ENCODE results near the gene PTX4.

The PTX4 gene

GRCh38 chr16:1527836-1528811 is 39.4 kb upstream of the PTX4 start:
- H3K36me3 ChIP-seq (ENCODE audit: insufficient read depth, low read length), result no peaks in the 10 kb centered on the region
- no peaks in the 10 kb centered on the region for H3K9me3 ChIP-seq (ENCODE audit: control insufficient read depth, insufficient read depth, low read length)
- no peak overlapping the region for H3K9ac ChIP-seq (ENCODE audit: low read depth, low read length)
- H3K4me1 ChIP-seq (ENCODE audit: insufficient read depth, low read length), result no peaks in the 10 kb centered on the region

GRCh38 chr16:1526608-1527555 is 38.1 kb upstream of the PTX4 start:
- H3K9me3 ChIP-seq (ENCODE audit: control insufficient read depth, insufficient read depth, low read length), result no peaks in the 10 kb centered on the region
- H3K36me3 ChIP-seq (ENCODE audit: insufficient read depth, low read length), result no peaks in the 10 kb centered on the region
- H3K9ac ChIP-seq (ENCODE audit: low read depth, low read length), result no peak overlapping the region
- no peaks in the 10 kb centered on the region for H3K4me1 ChIP-seq (ENCODE audit: insufficient read depth, low read length)

GRCh38 chr16:1525871-1526607 is 37.3 kb upstream of the PTX4 start:
- Histone ChIP-seq H3K9ac (ENCODE audit: low read depth, low read length) (no peak overlapping the region), H3K4me1 (ENCODE audit: insufficient read depth, low read length) (no peaks in the 10 kb centered on the region), H3K9me3 (ENCODE audit: control insufficient read depth, insufficient read depth, low read length) (no peaks in the 10 kb centered on the region), H3K36me3 (ENCODE audit: insufficient read depth, low read length) (no peaks in the 10 kb centered on the region)

- no peak overlapping the region for H3K9ac ChIP-seq (ENCODE audit: low read depth, low read length)
- no peaks in the 10 kb centered on the region for H3K4me1 ChIP-seq (ENCODE audit: insufficient read depth, low read length)
Measured at GRCh38 chr16:1524366-1524765, 35.6 kb upstream of the PTX4 start.

GRCh38 chr16:1523581-1524245 is 35.0 kb upstream of the PTX4 start:
- no peaks in the 10 kb centered on the region for H3K4me1 ChIP-seq (ENCODE audit: insufficient read depth, low read length)
- H3K36me3 ChIP-seq (ENCODE audit: insufficient read depth, low read length), result no peaks in the 10 kb centered on the region
- H3K9me3 ChIP-seq (ENCODE audit: control insufficient read depth, insufficient read depth, low read length), result no peaks in the 10 kb centered on the region
- H3K9ac ChIP-seq (ENCODE audit: low read depth, low read length), result no peak overlapping the region

More at GRCh38 chr16:1524366-1524765, 35.6 kb upstream of the PTX4 start:
- no peaks in the 10 kb centered on the region for H3K36me3 ChIP-seq (ENCODE audit: insufficient read depth, low read length)
- no peaks in the 10 kb centered on the region for H3K9me3 ChIP-seq (ENCODE audit: control insufficient read depth, insufficient read depth, low read length)

- Histone ChIP-seq H3K36me3 (ENCODE audit: insufficient read depth, low read length) (no peaks in the 10 kb centered on the region), H3K9me3 (ENCODE audit: control insufficient read depth, insufficient read depth, low read length) (no peaks in the 10 kb centered on the region), H3K4me1 (ENCODE audit: insufficient read depth, low read length) (no peaks in the 10 kb centered on the region), H3K9ac (ENCODE audit: low read depth, low read length) (no peak overlapping the region)
Measured at GRCh38 chr16:1520461-1520860, 31.7 kb upstream of the PTX4 start.

- H3K36me3 ChIP-seq (ENCODE audit: insufficient read depth, low read length), result no peaks in the 10 kb centered on the region
- no peak overlapping the region for H3K9ac ChIP-seq (ENCODE audit: low read depth, low read length)
- H3K4me1 ChIP-seq (ENCODE audit: insufficient read depth, low read length), result no peaks in the 10 kb centered on the region
- H3K9me3 ChIP-seq (ENCODE audit: control insufficient read depth, insufficient read depth, low read length), result no peaks in the 10 kb centered on the region
Measured at GRCh38 chr16:1519831-1520230, 31.1 kb upstream of the PTX4 start.

GRCh38 chr16:1518626-1519135 is 29.9 kb upstream of the PTX4 start:
- no peaks in the 10 kb centered on the region for H3K4me1 ChIP-seq (ENCODE audit: insufficient read depth, low read length)
- 0 out of 2 replicates have a peak, but pooled peaks cover 3% of the 10 kb centered on the region for H3K9me3 ChIP-seq (ENCODE audit: control insufficient read depth, insufficient read depth, low read length)
- no peak overlapping the region for H3K9ac ChIP-seq (ENCODE audit: low read depth, low read length)
- no peaks in the 10 kb centered on the region for H3K36me3 ChIP-seq (ENCODE audit: insufficient read depth, low read length)

GRCh38 chr16:1514507-1514906 is 25.8 kb upstream of the PTX4 start:
- Histone ChIP-seq H3K9me3 (ENCODE audit: control insufficient read depth, insufficient read depth, low read length) (0 out of 2 replicates have a peak, but pooled peaks cover 3% of the 10 kb centered on the region), H3K36me3 (ENCODE audit: insufficient read depth, low read length) (no peaks in the 10 kb centered on the region), H3K4me1 (ENCODE audit: insufficient read depth, low read length) (no peaks in the 10 kb centered on the region), H3K9ac (ENCODE audit: low read depth, low read length) (no peak overlapping the region)

GRCh38 chr16:1512774-1513173 is 24.0 kb upstream of the PTX4 start:
- no peak overlapping the region for H3K9ac ChIP-seq (ENCODE audit: low read depth, low read length)
- H3K4me1 ChIP-seq (ENCODE audit: insufficient read depth, low read length), result no peaks in the 10 kb centered on the region
- 0 out of 2 replicates have a peak, but pooled peaks cover 3% of the 10 kb centered on the region for H3K9me3 ChIP-seq (ENCODE audit: control insufficient read depth, insufficient read depth, low read length)
- no peaks in the 10 kb centered on the region for H3K36me3 ChIP-seq (ENCODE audit: insufficient read depth, low read length)

GRCh38 chr16:1511662-1512569 is 23.2 kb upstream of the PTX4 start:
- Histone ChIP-seq H3K36me3 (ENCODE audit: insufficient read depth, low read length) (no peaks in the 10 kb centered on the region), H3K9ac (ENCODE audit: low read depth, low read length) (no peak overlapping the region)

GRCh38 chr16:1510941-1511351 is 22.2 kb upstream of the PTX4 start:
- Histone ChIP-seq H3K9ac (ENCODE audit: low read depth, low read length) (no peak overlapping the region), H3K4me1 (ENCODE audit: insufficient read depth, low read length) (no peaks in the 10 kb centered on the region), H3K36me3 (ENCODE audit: insufficient read depth, low read length) (no peaks in the 10 kb centered on the region), H3K9me3 (ENCODE audit: control insufficient read depth, insufficient read depth, low read length) (0 out of 2 replicates have a peak, but pooled peaks cover 3% of the 10 kb centered on the region)

More at GRCh38 chr16:1511662-1512569, 23.2 kb upstream of the PTX4 start:
- Histone ChIP-seq H3K9me3 (ENCODE audit: control insufficient read depth, insufficient read depth, low read length) (0 out of 2 replicates have a peak, but pooled peaks cover 3% of the 10 kb centered on the region), H3K4me1 (ENCODE audit: insufficient read depth, low read length) (no peaks in the 10 kb centered on the region)
